WERI-Rb-1 (cell line): Measurements from ENCODE around the gene SFXN4.

Source experiments
- DNase-seq: peaks from one replicate; pipeline ENCODE4 v3.0.0-alpha.2; 2020
- H3K27ac ChIP-seq: fragments of 250-450 bp; sonication (Bioruptor Pico); 2 replicates; pipeline ENCODE4 v1.5.1; 2020; ENCODE audit warnings: mild to moderate bottlenecking, moderate library complexity
- H3K27me3 ChIP-seq: fragments of 250-450 bp; sonication (Bioruptor Pico); 2 replicates; pipeline ENCODE4 v1.5.1; 2021; ENCODE audit warnings: mild to moderate bottlenecking, low read depth, moderate library complexity; ENCODE audit not compliant: insufficient read depth, severe bottlenecking
- H3K36me3 ChIP-seq: fragments of 250-450 bp; sonication (Bioruptor Pico); 2 replicates; pipeline ENCODE4 v1.5.1; 2020; ENCODE audit warnings: mild to moderate bottlenecking, moderate library complexity
- H3K4me3 ChIP-seq: 2 replicates; pipeline ENCODE4 v1.5.1; 2011; ENCODE audit warnings: low read depth, mild to moderate bottlenecking, control low read depth, low read length
- H3K9me3 ChIP-seq: fragments of 250-450 bp; sonication (Bioruptor Pico); 2 replicates; pipeline ENCODE4 v1.5.1; 2021; ENCODE audit warnings: mild to moderate bottlenecking, moderate library complexity; ENCODE audit not compliant: severe bottlenecking
- TF ChIP-seq, protein P1 (sequence below): IDR thresholded peaks from 2 replicates; pipeline ENCODE4 v1.5.1; 2011; ENCODE audit warnings: low read depth, mild to moderate bottlenecking, control low read depth, inconsistent platforms, low read length

Gene SFXN4

GRCh38 chr10:119105155-119105554 is 60.4 kb downstream of the SFXN4 start:
- H3K9me3 ChIP-seq: no peaks in the 10 kb centered on the region
- peaks cover 20% of the 10 kb centered on the region for H3K36me3 ChIP-seq
- H3K27me3 ChIP-seq: no peaks in the 10 kb centered on the region
- no peak overlapping the region for H3K27ac ChIP-seq
- DNase-seq: no peak
- TF ChIP-seq, protein P1, sequence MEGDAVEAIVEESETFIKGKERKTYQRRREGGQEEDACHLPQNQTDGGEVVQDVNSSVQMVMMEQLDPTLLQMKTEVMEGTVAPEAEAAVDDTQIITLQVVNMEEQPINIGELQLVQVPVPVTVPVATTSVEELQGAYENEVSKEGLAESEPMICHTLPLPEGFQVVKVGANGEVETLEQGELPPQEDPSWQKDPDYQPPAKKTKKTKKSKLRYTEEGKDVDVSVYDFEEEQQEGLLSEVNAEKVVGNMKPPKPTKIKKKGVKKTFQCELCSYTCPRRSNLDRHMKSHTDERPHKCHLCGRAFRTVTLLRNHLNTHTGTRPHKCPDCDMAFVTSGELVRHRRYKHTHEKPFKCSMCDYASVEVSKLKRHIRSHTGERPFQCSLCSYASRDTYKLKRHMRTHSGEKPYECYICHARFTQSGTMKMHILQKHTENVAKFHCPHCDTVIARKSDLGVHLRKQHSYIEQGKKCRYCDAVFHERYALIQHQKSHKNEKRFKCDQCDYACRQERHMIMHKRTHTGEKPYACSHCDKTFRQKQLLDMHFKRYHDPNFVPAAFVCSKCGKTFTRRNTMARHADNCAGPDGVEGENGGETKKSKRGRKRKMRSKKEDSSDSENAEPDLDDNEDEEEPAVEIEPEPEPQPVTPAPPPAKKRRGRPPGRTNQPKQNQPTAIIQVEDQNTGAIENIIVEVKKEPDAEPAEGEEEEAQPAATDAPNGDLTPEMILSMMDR: no peak
- peak overlapping the region; percentile 54 for H3K4me3 ChIP-seq

DNA sequence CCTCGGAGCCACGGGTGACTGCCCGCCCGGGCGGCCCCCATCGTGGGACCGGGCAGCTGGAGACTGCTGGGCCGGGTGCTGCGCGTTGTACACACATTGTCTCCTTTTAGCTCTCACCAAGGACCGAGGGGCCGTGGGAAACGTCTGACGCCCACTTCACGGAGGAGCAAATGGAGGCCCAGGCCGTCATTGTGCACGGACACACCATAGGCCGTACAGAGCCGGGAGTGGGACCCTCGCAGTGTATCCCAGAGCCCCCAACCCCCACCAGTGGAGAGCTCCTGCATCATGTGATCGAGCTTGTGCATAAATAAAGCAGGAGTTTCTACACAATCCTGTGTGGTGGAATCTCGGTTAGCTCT is 60.9 kb downstream of the SFXN4 start:
- Histone ChIP-seq H3K9me3 (no peaks in the 10 kb centered on the region), H3K27me3 (no peaks in the 10 kb centered on the region), H3K27ac (0 out of 2 replicates have a peak overlapping the region, but pooled peaks have one; percentile 31), H3K4me3 (peak overlapping the region; percentile 54), H3K36me3 (peaks cover 16% of the 10 kb centered on the region)
- TF ChIP-seq, protein P1: no peak
- DNase-seq: peak; percentile 22

DNA sequence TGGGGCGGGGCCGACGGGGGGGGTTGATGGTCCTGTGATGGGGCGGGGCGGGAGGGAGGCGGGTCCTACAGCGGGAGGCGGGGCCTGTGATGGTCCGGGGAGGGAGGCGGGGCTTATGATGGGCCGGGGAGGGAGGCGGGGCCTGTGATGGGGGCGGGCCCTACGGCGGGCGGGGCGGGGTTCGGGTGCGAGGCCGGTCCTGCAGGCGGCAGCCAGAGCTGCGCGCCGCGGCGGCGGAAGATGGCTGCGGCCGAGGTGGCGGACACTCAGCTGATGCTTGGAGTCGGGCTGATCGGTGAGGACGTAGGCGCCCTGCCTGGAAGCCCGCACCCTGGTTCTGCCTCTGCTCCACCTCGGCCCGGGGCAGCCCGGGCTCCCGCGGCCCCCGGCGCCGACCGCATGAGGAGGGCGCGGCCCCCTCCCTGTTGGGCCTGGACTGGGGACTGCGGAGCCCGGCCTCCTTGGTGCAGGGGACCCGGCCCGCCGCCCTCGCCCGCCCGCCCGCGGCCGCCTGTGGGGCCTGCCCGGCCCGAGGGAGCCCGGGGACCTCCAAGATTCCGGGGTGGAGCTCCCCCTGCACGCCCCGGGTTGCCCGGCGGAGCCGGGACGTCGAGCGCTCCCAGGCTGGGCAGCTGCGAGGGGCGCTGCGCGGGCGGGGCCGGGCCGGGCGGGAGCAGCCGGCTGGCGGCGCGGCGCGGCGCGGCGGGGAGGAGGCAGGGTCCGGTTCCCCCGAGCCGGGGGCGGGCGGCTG is 61.4 kb downstream of the SFXN4 start, which contains the start of gene DENND10:
Gene DENND10 (plus strand): TSS at position 211 of the 751 bp plus-strand sequence. CDS start 30 bp downstream, at position 241.
- peak; percentile 69 for DNase-seq
- Histone ChIP-seq H3K4me3 (peak within 1 kb of the TSS; percentile 54), H3K27me3 (no peaks in the 10 kb centered on the region), H3K27ac (peak within 1 kb of the TSS; percentile 56), H3K36me3 (peaks cover 13% of the 10 kb centered on the region), H3K9me3 (no peaks in the 10 kb centered on the region)
- TF ChIP-seq, protein P1: no peak

DNA sequence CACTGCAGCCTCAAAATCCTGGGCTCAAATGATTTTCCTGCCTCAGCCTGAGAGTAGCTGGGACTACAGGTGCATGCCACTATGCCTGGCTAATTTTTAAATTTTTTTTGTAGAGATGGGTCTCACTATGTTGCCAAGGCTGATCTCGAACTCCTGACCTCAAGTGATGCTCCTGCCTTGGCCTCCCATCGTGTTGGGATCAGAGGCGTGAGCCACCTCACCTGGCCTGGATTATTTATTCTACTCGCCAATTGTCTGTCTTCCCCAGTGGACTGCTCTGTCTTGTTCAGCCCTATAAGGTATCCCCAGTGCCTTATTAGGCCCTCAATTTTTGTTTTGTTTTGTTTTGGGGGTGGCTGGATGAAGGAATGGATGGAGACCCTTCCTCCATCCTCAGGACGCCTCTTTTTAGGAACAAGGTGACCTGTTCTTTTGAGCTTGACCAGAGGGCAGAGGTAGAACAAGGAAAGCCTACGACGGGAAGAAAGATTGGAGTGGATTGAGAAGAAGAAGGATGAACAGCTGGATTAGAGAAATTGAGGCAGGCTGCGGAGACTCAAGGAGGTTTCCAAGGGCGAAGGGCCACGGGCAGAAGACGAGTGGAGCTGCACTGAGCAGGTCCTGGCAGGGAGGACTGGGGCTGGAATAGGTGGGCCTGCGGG is 62.1 kb downstream of the SFXN4 start:
- no peak for DNase-seq
- Histone ChIP-seq H3K36me3 (peaks cover 6% of the 10 kb centered on the region), H3K4me3 (no peak overlapping the region), H3K27me3 (no peaks in the 10 kb centered on the region), H3K27ac (no peak overlapping the region), H3K9me3 (no peaks in the 10 kb centered on the region)
- TF ChIP-seq, protein P1: no peak

GRCh38 chr10:119101366-119102098 is 64.0 kb downstream of the SFXN4 start:
- no peak overlapping the region for H3K4me3 ChIP-seq
- TF ChIP-seq, protein P1: no peak

More at GRCh38 chr10:119101366-119102098, 64.0 kb downstream of the SFXN4 start:
- no peak for DNase-seq
- Histone ChIP-seq H3K27ac (no peak overlapping the region), H3K9me3 (no peaks in the 10 kb centered on the region), H3K27me3 (no peaks in the 10 kb centered on the region), H3K36me3 (no peaks in the 10 kb centered on the region; the same call in 1 of the 2 replicates)
